MM.1S (cell line): Measurements from ENCODE around the gene NDST1.

Experiments used
- EZH2phosphoT487 ChIP-seq: fragments of 300-600 bp; sonication (generic); IDR thresholded peaks from 2 replicates; pipeline ENCODE4 v1.6.1; 2018; ENCODE audit warnings: antibody characterized with exemption, low read length
- TF ChIP-seq, protein P1 (sequence below): fragments of 300-600 bp; sonication (generic); IDR thresholded peaks from 2 replicates; pipeline ENCODE4 v1.5.1; 2016; ENCODE audit warnings: antibody characterized with exemption, low read length, mixed read lengths

DNA sequence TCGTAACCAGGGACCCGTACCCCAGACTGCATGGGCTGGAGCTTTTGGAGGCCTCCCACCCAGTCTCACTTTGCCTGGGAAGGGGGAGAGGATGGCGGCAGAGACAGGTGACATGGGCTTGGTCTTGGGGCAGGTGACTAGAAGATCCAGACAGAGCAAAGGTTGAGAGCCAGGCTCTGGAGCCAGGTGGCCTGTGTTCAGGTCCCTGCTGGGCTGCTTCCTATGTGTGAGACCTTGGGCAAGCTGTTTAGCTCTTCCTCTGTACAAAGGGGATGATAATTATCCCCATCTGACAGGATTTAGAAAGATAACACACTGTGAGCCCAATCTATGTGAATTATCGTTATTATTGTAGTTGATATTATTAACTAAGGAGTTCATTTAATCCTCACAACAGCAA, 16.1 kb upstream of the NDST1 start:
- TF ChIP-seq, protein P1, sequence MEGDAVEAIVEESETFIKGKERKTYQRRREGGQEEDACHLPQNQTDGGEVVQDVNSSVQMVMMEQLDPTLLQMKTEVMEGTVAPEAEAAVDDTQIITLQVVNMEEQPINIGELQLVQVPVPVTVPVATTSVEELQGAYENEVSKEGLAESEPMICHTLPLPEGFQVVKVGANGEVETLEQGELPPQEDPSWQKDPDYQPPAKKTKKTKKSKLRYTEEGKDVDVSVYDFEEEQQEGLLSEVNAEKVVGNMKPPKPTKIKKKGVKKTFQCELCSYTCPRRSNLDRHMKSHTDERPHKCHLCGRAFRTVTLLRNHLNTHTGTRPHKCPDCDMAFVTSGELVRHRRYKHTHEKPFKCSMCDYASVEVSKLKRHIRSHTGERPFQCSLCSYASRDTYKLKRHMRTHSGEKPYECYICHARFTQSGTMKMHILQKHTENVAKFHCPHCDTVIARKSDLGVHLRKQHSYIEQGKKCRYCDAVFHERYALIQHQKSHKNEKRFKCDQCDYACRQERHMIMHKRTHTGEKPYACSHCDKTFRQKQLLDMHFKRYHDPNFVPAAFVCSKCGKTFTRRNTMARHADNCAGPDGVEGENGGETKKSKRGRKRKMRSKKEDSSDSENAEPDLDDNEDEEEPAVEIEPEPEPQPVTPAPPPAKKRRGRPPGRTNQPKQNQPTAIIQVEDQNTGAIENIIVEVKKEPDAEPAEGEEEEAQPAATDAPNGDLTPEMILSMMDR, result no peak
- TF ChIP-seq EZH2phosphoT487, result no peak
